GM12878 (cell line): Measurements from ENCODE around the gene FTO. TPM values are rescaled to one million over a fixed set of nuclear protein-coding genes. Genes with fewer than 3 reads are reported as not detected.

Source experiments
- ATAC-seq: fragments of 200-7000 bp; cut with Tn5 transposase; 3 replicates; pipeline ENCODE4 v1.9.1; 2020; ENCODE audit warnings: mild to moderate bottlenecking, moderate library complexity
- BruUV-seq: library from RNA; stranded (reverse); fragments of 400-500 nt; replicated peaks from 2 replicates; lab custom pipeline; 2021; lab: Mats Ljungman, UMichigan
- CTCF ChIA-PET: fragments of 300-600 bp; sonication (Branson Sonifier 250); formaldehyde crosslinking; extraction: SDS; loops from one replicate; lab custom pipeline; 2021; ENCODE audit warnings: inconsistent platforms; lab: Yijun Ruan, JAX
- POLR2A ChIA-PET: fragments of 350-600 bp; formaldehyde crosslinking; extraction: SDS; loops from one replicate; lab custom pipeline; 2021; ENCODE audit warnings: inconsistent platforms; lab: Charles Lee
- RAD21 ChIA-PET: fragments of 300-600 bp; sonication (Branson Sonifier 250); formaldehyde crosslinking; loops from one replicate; lab custom pipeline; 2023; ENCODE audit warnings: antibody characterized with exemption; ENCODE audit not compliant: unreplicated experiment; lab: Charles Lee
- SMC1A ChIA-PET: fragments of 300-600 bp; sonication (Branson Sonifier 250); formaldehyde crosslinking; loops from one replicate; lab custom pipeline; 2023; ENCODE audit not compliant: unreplicated experiment, uncharacterized antibody; lab: Charles Lee
- DNase-seq: peaks from one replicate; pipeline ENCODE4 v3.0.0-alpha.2; 2011; ENCODE audit warnings: low read depth, low spot score
- FAIRE-seq: peaks from 3 replicates; lab custom pipeline; 2011; peaks lifted over from hg19 to GRCh38; lab: Jason Lieb, UNC
- H2AFZ ChIP-seq: 2 replicates; pipeline ENCODE4 v1.6.0; 2011; ENCODE audit warnings: low read depth, low read length, control low read depth; ENCODE audit not compliant: control insufficient read depth
- H3K27ac ChIP-seq: 2 replicates; pipeline ENCODE4 v1.5.1; 2011; ENCODE audit warnings: control low read depth; ENCODE audit not compliant: control insufficient read depth, insufficient read depth
- H3K27me3 ChIP-seq, 2 experiments: replicated peaks in 1 of 2; 2 replicates each; pipeline versions ENCODE4 v1.6.0 to v1.6.1; 2011; ENCODE audit warnings: low read length in 1 of 2; ENCODE audit not compliant: control insufficient read depth in 2 of 2, insufficient read depth in 2 of 2
- H3K36me3 ChIP-seq, 2 experiments: 2 replicates each; pipeline ENCODE4 v1.5.1; 2011; ENCODE audit warnings: low read length in 1 of 2; ENCODE audit not compliant: control insufficient read depth in 2 of 2, insufficient read depth in 2 of 2
- H3K4me1 ChIP-seq: 2 replicates; pipeline ENCODE4 v1.6.1; 2011; ENCODE audit warnings: mild to moderate bottlenecking, low read length, moderate library complexity, mixed read lengths; ENCODE audit not compliant: control insufficient read depth, insufficient read depth
- H3K4me2 ChIP-seq: 2 replicates; pipeline ENCODE4 v1.6.0; 2011; ENCODE audit warnings: control low read depth; ENCODE audit not compliant: control insufficient read depth, insufficient read depth
- H3K4me3 ChIP-seq: fragments of 200-600 bp; sonication (generic); 2 replicates; pipeline ENCODE4 v1.5.1; 2016
- H3K79me2 ChIP-seq: 2 replicates; pipeline ENCODE4 v1.6.0; 2011; ENCODE audit warnings: low read length; ENCODE audit not compliant: control insufficient read depth, insufficient read depth
- H3K9ac ChIP-seq: 2 replicates; pipeline ENCODE4 v1.8.0; 2011; ENCODE audit warnings: low read length, control low read depth, mixed read lengths; ENCODE audit not compliant: control insufficient read depth, insufficient read depth
- H3K9me3 ChIP-seq: replicated peaks from 3 replicates; pipeline ENCODE4 v1.5.1; 2011; ENCODE audit warnings: mild to moderate bottlenecking, low read length; ENCODE audit not compliant: control insufficient read depth, insufficient read depth
- H4K20me1 ChIP-seq: 2 replicates; pipeline ENCODE4 v1.6.0; 2011; ENCODE audit not compliant: control insufficient read depth, insufficient read depth
- ATF7 ChIP-seq: fragments of 450-650 bp; IDR thresholded peaks from 2 replicates; pipeline ENCODE4 v1.6.1; 2016; ENCODE audit warnings: low read depth, mild to moderate bottlenecking
- BCL11A ChIP-seq: IDR thresholded peaks from 2 replicates; pipeline ENCODE4 v1.6.1; 2011; ENCODE audit warnings: low read depth, low read length
- EED ChIP-seq: sonication (generic); IDR thresholded peaks from 2 replicates; pipeline ENCODE4 v1.6.1; 2016; ENCODE audit warnings: antibody characterized with exemption, low read depth
- FOXM1 ChIP-seq: IDR thresholded peaks from 2 replicates; pipeline ENCODE4 v1.6.1; 2012; ENCODE audit warnings: low read depth, mild to moderate bottlenecking, inconsistent platforms, low read length, moderate library complexity
- HDGF ChIP-seq: fragments of 450-650 bp; IDR thresholded peaks from 2 replicates; pipeline ENCODE4 v1.6.1; 2016; ENCODE audit warnings: antibody characterized with exemption
- IKZF1 ChIP-seq: fragments of 450-650 bp; conservative IDR thresholded peaks from 2 replicates; pipeline ENCODE4 v1.6.1; 2017; ENCODE audit warnings: antibody characterized with exemption, mild to moderate bottlenecking
- MYB ChIP-seq: fragments of 150-350 bp; IDR thresholded peaks from 2 replicates; pipeline ENCODE4 v1.6.1; 2014; ENCODE audit warnings: mild to moderate bottlenecking, low read depth, low read length, borderline replicate concordance
- NFXL1 ChIP-seq: fragments of 450-650 bp; IDR thresholded peaks from 2 replicates; pipeline ENCODE4 v1.6.1; 2017; ENCODE audit warnings: antibody characterized with exemption, mild to moderate bottlenecking, borderline replicate concordance
- NFYB ChIP-seq: IDR thresholded peaks from 2 replicates; pipeline ENCODE4 v1.6.1; 2011; ENCODE audit warnings: low read depth, mild to moderate bottlenecking, low read length, improper control_type of control experiment, moderate library complexity; ENCODE audit not compliant: insufficient read depth
- NR2F1 ChIP-seq: fragments of 450-650 bp; conservative IDR thresholded peaks from 2 replicates; pipeline ENCODE4 v1.6.1; 2017; ENCODE audit warnings: mild to moderate bottlenecking
- PAX8 ChIP-seq: fragments of 450-650 bp; IDR thresholded peaks from 2 replicates; pipeline ENCODE4 v1.6.1; 2017; ENCODE audit warnings: mild to moderate bottlenecking, moderate library complexity
- SUPT20H ChIP-seq: IDR thresholded peaks from 2 replicates; pipeline ENCODE4 v1.6.1; 2011; ENCODE audit warnings: low read depth, mild to moderate bottlenecking, low read length, moderate library complexity, borderline replicate concordance; ENCODE audit not compliant: control insufficient read depth
- TCF12 ChIP-seq: IDR thresholded peaks from 2 replicates; pipeline ENCODE4 v1.6.1; 2011; ENCODE audit warnings: low read depth, mild to moderate bottlenecking, low read length
- ZNF207 ChIP-seq: fragments of 450-650 bp; IDR thresholded peaks from 2 replicates; pipeline ENCODE4 v1.6.1; 2014; ENCODE audit warnings: antibody characterized with exemption, mild to moderate bottlenecking, borderline replicate concordance
- ZNF384 ChIP-seq: IDR thresholded peaks from 2 replicates; pipeline ENCODE4 v1.6.1; 2012; ENCODE audit warnings: low read depth, mild to moderate bottlenecking, low read length, improper control_type of control experiment, borderline replicate concordance
- ZNF622 ChIP-seq: fragments of 450-650 bp; IDR thresholded peaks from 2 replicates; pipeline ENCODE4 v1.6.1; 2017; ENCODE audit warnings: mild to moderate bottlenecking, inconsistent platforms
- WGBS: methylation state at CpG from one replicate; pipeline ENCODE4 v1.1.6; 2016; ENCODE audit warnings: low lambda C conversion rate; ENCODE audit not compliant: insufficient replicate concordance, insufficient coverage; ENCODE audit errors: missing lambda C conversion rate; 5-methylcytosine and 5-hydroxymethylcytosine counted together
- in situ Hi-C: fragments of 300-500 bp; cut with MboI; formaldehyde crosslinking; loops from 9 replicates; pipeline ENCODE4 v1.14.3; 2018; ENCODE audit warnings: mixed read lengths
- intact Hi-C: fragments of 100-400 bp; cut with micrococcal nuclease; formaldehyde crosslinking; loops from one replicate; pipeline ENCODE4 v1.14.2; 2022; ENCODE audit not compliant: unreplicated experiment
- polyA plus RNA-seq, 11 experiments: library from polyadenylated mRNA; depleted of rRNA in 4 of 11; unstranded in 6 of 11; stranded (reverse) in 5 of 11; fragments of >200 nt; fragmentation: Nextera tagmentation in 4 of 11; fragmentation: Illumina TruSeq in 1 of 11; extraction: Ambion mirVana in 4 of 11; extraction: Trizol in 1 of 11; gene quantifications; 1 replicate in 1 of 11; 2 replicates in 10 of 11; pipeline versions ENCODE4 v1.2.1 to v1.2.3, GENCODE V29; 2011 to 2016; ENCODE audit warnings: inconsistent platforms in 2 of 11, missing spikeins in 2 of 11, low read depth in 1 of 11
- total RNA-seq, 4 experiments: library from RNA; depleted of rRNA in 3 of 4; stranded (reverse); fragments of >200 nt in 3 of 4; fragmentation: Illumina TruSeq in 1 of 4; extraction: Trizol in 1 of 4; gene quantifications; 2 replicates each; pipeline versions ENCODE4 v1.2.1 to v1.2.3, GENCODE V29; 2013 to 2021
- TF ChIP-seq, protein P1 (sequence below): fragments of 150-350 bp; IDR thresholded peaks from 2 replicates; pipeline ENCODE4 v1.6.1; 2014; ENCODE audit warnings: mild to moderate bottlenecking, low read depth, low read length
- TF ChIP-seq, protein P2 (sequence below): fragments of 450-650 bp; IDR thresholded peaks from 2 replicates; pipeline ENCODE4 v1.6.1; 2017; ENCODE audit warnings: mild to moderate bottlenecking
- TF ChIP-seq, protein P3 (sequence below): IDR thresholded peaks from 2 replicates; pipeline ENCODE4 v1.6.1; 2011; ENCODE audit warnings: low read depth, mild to moderate bottlenecking, low read length, moderate library complexity, borderline replicate concordance; ENCODE audit errors: extremely low read depth

FTO gene
- total and polyA plus RNA-seq, 10 of the 15 experiments (the other 5 are each of a cell fraction or from before 2014, with no cell fraction given) = 20.1 to 55.0 (median 47.0) TPM

DNA sequence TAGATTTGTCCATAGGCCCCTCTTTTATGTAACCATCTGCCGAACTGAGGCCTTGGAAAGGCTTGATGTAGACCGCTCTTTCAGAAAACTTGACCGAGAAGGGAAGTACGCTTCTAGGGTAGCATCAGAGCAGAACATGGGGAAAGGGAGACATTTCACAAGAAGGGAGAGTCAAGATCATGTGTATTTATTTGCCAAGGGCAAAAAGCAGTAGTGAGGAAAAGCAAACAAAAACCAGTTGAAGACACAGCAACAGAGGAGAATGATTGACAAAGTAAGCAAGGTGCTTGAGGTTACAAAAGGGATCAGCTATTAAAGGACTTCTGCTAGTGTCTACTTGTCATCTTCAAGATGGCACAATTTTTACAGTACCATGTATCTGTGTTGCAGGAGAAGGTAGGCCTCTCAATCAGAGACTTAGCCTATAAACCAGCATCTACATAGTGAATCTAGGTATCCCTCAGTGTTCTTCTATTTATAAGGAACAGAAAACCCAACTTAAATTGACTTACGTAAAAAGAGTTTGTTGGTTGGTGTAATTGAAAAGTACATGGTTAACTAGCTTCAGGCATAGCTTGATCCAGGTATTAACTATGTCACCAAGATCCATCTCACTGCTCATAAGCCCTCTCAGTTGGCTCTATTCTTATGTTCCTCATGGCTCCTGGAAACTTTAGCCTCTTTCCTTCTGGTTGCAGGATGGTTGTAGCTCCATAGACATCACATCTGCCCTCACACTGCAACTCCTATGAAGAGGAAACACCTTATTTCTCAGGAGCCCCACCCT lies 294.3 kb downstream of the FTO start (continued):
- TF ChIP-seq, protein P1, sequence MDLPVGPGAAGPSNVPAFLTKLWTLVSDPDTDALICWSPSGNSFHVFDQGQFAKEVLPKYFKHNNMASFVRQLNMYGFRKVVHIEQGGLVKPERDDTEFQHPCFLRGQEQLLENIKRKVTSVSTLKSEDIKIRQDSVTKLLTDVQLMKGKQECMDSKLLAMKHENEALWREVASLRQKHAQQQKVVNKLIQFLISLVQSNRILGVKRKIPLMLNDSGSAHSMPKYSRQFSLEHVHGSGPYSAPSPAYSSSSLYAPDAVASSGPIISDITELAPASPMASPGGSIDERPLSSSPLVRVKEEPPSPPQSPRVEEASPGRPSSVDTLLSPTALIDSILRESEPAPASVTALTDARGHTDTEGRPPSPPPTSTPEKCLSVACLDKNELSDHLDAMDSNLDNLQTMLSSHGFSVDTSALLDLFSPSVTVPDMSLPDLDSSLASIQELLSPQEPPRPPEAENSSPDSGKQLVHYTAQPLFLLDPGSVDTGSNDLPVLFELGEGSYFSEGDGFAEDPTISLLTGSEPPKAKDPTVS = no peak
- TF ChIP-seq ZNF207 = no peak

DNA sequence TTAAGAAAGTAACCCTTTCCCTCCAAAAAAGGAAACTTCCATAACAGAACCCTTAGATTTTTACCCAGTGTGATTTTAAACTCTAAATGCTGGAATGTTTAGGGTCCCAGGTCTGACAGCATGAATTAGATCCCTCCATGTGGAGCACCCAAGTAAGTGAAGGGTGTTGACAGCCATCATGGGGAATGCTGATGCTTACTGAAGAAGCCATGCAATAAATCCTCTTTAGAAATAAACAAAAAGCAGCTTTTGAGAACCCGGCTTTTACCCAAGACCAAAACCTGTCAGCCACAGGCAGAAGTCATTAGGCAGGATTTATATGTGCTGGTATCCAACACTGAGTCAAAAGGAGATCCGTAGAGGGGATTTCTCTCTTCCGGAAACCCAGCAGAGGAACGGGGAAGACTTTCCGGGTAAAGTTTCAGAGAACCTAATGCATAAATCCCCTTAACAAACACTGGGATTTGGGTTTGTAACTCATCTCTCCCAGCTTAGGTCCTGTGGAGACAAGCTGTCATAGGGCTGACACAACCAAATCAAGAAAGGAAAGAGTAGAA lies 295.1 kb downstream of the FTO start:
- Histone ChIP-seq H3K79me2 (no peaks in the 10 kb centered on the region), H4K20me1 (no peaks in the 10 kb centered on the region), H3K9ac (no peak overlapping the region), H3K4me1 (no peaks in the 10 kb centered on the region), H3K4me3 (no peak overlapping the region), H3K27ac (no peak overlapping the region), H3K9me3 (no peaks in the 10 kb centered on the region), H3K4me2 (no peak overlapping the region), H3K36me3 (no peaks in the 10 kb centered on the region), H3K27me3 (no peaks in the 10 kb centered on the region), H2AFZ (no peak overlapping the region)
- ChIA-PET CTCF (no interaction called here), POLR2A (no interaction called here), SMC1A (interaction anchor here (1.3 kb wide), 1 partner anchor 13 kb away, joined by 3 read pairs; no protein-coding TSS in a partner anchor), RAD21 (no interaction called here)
- no TSS peak for BruUV-seq
- intact Hi-C loops (no loop called here), in situ Hi-C loops (no loop called here)
- WGBS = 92% methylated on average over 5 of the region's 5 CpGs
- FAIRE-seq (no peak), DNase-seq (no peak), ATAC-seq (no peak)
- TF ChIP-seq BCL11A (no peak), ZNF384 (no peak), ATF7 (no peak), TCF12 (no peak), PAX8 (no peak), NFXL1 (no peak), IKZF1 (no peak), NR2F1 (no peak), NFYB (no peak), HDGF (no peak), MYB (no peak), FOXM1 (no peak), EED (no peak), ZNF622 (no peak), SUPT20H (no peak)
- TF ChIP-seq, protein P2, sequence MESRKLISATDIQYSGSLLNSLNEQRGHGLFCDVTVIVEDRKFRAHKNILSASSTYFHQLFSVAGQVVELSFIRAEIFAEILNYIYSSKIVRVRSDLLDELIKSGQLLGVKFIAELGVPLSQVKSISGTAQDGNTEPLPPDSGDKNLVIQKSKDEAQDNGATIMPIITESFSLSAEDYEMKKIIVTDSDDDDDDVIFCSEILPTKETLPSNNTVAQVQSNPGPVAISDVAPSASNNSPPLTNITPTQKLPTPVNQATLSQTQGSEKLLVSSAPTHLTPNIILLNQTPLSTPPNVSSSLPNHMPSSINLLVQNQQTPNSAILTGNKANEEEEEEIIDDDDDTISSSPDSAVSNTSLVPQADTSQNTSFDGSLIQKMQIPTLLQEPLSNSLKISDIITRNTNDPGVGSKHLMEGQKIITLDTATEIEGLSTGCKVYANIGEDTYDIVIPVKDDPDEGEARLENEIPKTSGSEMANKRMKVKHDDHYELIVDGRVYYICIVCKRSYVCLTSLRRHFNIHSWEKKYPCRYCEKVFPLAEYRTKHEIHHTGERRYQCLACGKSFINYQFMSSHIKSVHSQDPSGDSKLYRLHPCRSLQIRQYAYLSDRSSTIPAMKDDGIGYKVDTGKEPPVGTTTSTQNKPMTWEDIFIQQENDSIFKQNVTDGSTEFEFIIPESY = no peak
- TF ChIP-seq, protein P3, sequence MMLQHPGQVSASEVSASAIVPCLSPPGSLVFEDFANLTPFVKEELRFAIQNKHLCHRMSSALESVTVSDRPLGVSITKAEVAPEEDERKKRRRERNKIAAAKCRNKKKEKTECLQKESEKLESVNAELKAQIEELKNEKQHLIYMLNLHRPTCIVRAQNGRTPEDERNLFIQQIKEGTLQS = no peak
